GM13977 (cell line): ENCODE measurements around the gene CYP26B1.

Experiments used
- DNase-seq: peaks from one replicate; pipeline ENCODE4 v3.0.0; 2012; ENCODE audit warnings: low spot score
- in situ Hi-C: fragments of 300-500 bp; cut with MboI; formaldehyde crosslinking; loops from one replicate; pipeline ENCODE4 v1.12.0; 2022; ENCODE audit warnings: low sequenced_read_pairs, low pct_unique_long_range_greater_than_20kb, mixed read lengths, inconsistent platforms; ENCODE audit not compliant: unreplicated experiment
- TF ChIP-seq, protein P1 (sequence below): IDR thresholded peaks from 2 replicates; pipeline ENCODE4 v1.5.1; 2012; ENCODE audit warnings: mild to moderate bottlenecking, control low read depth; ENCODE audit not compliant: insufficient read depth; ENCODE audit errors: extremely low read depth, missing control alignments

The CYP26B1 gene

GRCh38 chr2:72173640-72174321 lies 26.1 kb upstream of the CYP26B1 start:
- DNase-seq = no peak
- TF ChIP-seq, protein P1, sequence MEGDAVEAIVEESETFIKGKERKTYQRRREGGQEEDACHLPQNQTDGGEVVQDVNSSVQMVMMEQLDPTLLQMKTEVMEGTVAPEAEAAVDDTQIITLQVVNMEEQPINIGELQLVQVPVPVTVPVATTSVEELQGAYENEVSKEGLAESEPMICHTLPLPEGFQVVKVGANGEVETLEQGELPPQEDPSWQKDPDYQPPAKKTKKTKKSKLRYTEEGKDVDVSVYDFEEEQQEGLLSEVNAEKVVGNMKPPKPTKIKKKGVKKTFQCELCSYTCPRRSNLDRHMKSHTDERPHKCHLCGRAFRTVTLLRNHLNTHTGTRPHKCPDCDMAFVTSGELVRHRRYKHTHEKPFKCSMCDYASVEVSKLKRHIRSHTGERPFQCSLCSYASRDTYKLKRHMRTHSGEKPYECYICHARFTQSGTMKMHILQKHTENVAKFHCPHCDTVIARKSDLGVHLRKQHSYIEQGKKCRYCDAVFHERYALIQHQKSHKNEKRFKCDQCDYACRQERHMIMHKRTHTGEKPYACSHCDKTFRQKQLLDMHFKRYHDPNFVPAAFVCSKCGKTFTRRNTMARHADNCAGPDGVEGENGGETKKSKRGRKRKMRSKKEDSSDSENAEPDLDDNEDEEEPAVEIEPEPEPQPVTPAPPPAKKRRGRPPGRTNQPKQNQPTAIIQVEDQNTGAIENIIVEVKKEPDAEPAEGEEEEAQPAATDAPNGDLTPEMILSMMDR = no peak
- in situ Hi-C loops = no loop called here

- in situ Hi-C loops = no loop called here
- TF ChIP-seq, protein P1 = no peak
- DNase-seq = no peak
Measured at GRCh38 chr2:72172478-72172877, 24.8 kb upstream of the CYP26B1 start.

- no peak for DNase-seq
- TF ChIP-seq, protein P1 = no peak
- in situ Hi-C loops = no loop called here
Measured at GRCh38 chr2:72166279-72166678, 18.6 kb upstream of the CYP26B1 start.

DNA sequence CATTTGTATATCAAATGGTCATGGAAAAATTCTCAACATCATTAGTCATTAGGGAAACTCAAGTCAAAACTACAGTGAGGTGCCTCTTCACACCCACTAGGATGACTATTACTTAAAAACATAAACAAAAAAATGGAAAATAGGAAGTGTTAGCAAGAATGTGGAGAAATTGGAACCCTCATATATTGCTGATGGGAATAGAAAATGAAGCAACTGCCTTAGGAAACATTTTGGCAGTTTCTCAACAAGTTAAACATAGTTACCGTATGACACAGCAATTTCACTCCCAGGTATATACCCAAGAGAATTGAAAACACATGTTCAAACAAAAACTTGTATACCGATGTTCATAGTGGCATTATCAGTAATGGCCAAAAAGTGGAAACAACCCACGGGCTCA lies 18.1 kb upstream of the CYP26B1 start:
- in situ Hi-C loops = no loop called here
- TF ChIP-seq, protein P1 = no peak
- no peak for DNase-seq

- TF ChIP-seq, protein P1 = no peak
- DNase-seq = no peak
- in situ Hi-C loops = no loop called here
Measured at GRCh38 chr2:72162574-72162973, 14.9 kb upstream of the CYP26B1 start.

DNA sequence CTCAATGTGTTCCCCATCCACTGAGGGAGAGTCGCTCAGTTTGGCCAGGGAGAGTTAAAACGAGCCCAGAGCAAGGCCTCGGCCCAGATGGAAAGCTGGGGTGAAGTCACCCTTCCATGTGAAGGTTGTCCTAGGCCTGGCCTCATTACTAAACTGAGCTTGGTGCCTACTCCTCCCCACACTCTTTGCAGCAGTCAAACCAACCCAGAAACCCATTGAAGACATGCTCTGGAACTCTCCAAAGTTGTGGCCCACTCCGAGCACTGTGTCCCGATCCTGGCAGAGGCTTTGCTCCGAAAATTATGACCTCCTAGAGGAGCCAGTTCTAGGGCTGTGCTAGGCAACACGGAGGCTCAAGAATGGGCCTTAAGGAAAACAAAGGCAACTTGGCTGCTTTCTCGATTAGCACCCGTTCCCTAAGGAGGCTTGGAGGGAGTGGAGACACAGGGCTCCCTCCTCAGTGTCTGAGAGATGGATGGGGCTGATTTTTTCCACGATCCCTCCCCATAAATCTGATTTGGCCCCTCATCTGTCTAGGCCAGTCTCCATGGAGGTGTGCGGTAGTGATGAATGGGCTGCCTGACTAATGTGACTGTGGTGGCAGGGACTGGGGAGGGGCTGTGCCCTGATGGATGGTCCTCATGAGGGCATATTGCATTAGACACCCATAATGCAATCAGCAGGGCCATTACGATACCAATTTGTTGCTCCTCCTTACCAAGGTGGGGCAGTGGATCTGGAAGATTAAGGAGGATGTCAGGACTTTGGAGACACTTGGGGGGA lies 11.7 kb upstream of the CYP26B1 start:
- TF ChIP-seq, protein P1 = no peak
- in situ Hi-C loops = no loop called here
- no peak for DNase-seq
